Activated CD8-positive, alpha-beta T cell treated with anti-CD3 and anti-CD28 coated beads for 36 hours (primary cell): ENCODE measurements around the gene TRIO. TPM values are rescaled to one million over a fixed set of nuclear protein-coding genes. Genes with fewer than 3 reads are reported as not detected.

ENCODE experiments used
- ATAC-seq: fragments of 200-7000 bp; cut with Tn5 transposase; one replicate; pipeline ENCODE4 v1.10.0; 2021; ENCODE audit warnings: mild to moderate bottlenecking, moderate library complexity
- CTCF ChIA-PET: fragments of 350-600 bp; sonication (Branson Sonifier 250); formaldehyde crosslinking; loops from one replicate; lab custom pipeline; 2021; ENCODE audit warnings: antibody characterized with exemption; lab: Charles Lee
- POLR2A ChIA-PET: fragments of 350-600 bp; sonication (Branson Sonifier 250); formaldehyde crosslinking; loops from one replicate; lab custom pipeline; 2021; ENCODE audit warnings: antibody characterized with exemption; lab: Charles Lee
- DNase-seq: peaks from one replicate; pipeline ENCODE4 v3.0.0-alpha.2; 2020
- H3K27ac Mint-ChIP-seq: one replicate; pipeline ENCODE4 v1.8.0; 2021; ENCODE audit warnings: mild to moderate bottlenecking, mixed read lengths
- H3K27me3 Mint-ChIP-seq: one replicate; pipeline ENCODE4 v1.8.0; 2021; ENCODE audit warnings: mixed read lengths
- H3K36me3 Mint-ChIP-seq: one replicate; pipeline ENCODE4 v1.8.0; 2021; ENCODE audit warnings: low read depth, mixed read lengths
- H3K4me1 Mint-ChIP-seq: one replicate; pipeline ENCODE4 v1.8.0; 2021; ENCODE audit warnings: low read depth, mixed read lengths
- H3K4me3 Mint-ChIP-seq: one replicate; pipeline ENCODE4 v1.8.0; 2021; ENCODE audit warnings: mild to moderate bottlenecking, moderate library complexity, mixed read lengths
- H3K9me3 Mint-ChIP-seq: one replicate; pipeline ENCODE4 v1.8.0; 2021; ENCODE audit warnings: mixed read lengths
- CTCF ChIP-seq: fragments of 200-600 bp; IDR thresholded peaks from one replicate; pipeline ENCODE4 v1.8.0; 2022; ENCODE audit warnings: antibody characterized with exemption, mild to moderate bottlenecking
- intact Hi-C: fragments of 100-400 bp; cut with micrococcal nuclease; formaldehyde crosslinking; loops from one replicate; pipeline ENCODE4 v1.10.0; 2022
- total RNA-seq, 2 experiments: library from RNA; stranded (reverse); gene quantifications; one replicate each; pipeline ENCODE4 v1.2.3, GENCODE V29; 2021

The TRIO gene
- total RNA-seq, 2 experiments from 2014 or later = 11.4 to 11.5 TPM

- Mint-ChIP-seq H3K4me3 (no peak overlapping the region), H3K4me1 (no peaks in the 10 kb centered on the region), H3K36me3 (no peaks in the 10 kb centered on the region), H3K27me3 (peaks cover 2% of the 10 kb centered on the region), H3K27ac (no peak overlapping the region), H3K9me3 (no peaks in the 10 kb centered on the region)
- no peak for DNase-seq
- POLR2A ChIA-PET = no interaction called here
- intact Hi-C loops = no loop called here
- TF ChIP-seq CTCF = no peak
- no peak for ATAC-seq
- CTCF ChIA-PET = no interaction called here
Observed at GRCh38 chr5:14348142-14348541, 205.0 kb downstream of the TRIO start.

GRCh38 chr5:14349029-14349428, 205.9 kb downstream of the TRIO start:
- Mint-ChIP-seq H3K4me1 (no peaks in the 10 kb centered on the region), H3K9me3 (no peaks in the 10 kb centered on the region), H3K4me3 (no peak overlapping the region), H3K27ac (no peak overlapping the region), H3K36me3 (no peaks in the 10 kb centered on the region), H3K27me3 (peaks cover 2% of the 10 kb centered on the region)
- no peak for ATAC-seq
- TF ChIP-seq CTCF = no peak
- DNase-seq = no peak
- intact Hi-C loops = no loop called here
- POLR2A ChIA-PET = no interaction called here
- CTCF ChIA-PET = no interaction called here

- Mint-ChIP-seq H3K27me3 (peaks cover 1% of the 10 kb centered on the region), H3K9me3 (no peaks in the 10 kb centered on the region), H3K4me3 (no peak overlapping the region), H3K4me1 (no peaks in the 10 kb centered on the region), H3K36me3 (no peaks in the 10 kb centered on the region), H3K27ac (no peak overlapping the region)
- intact Hi-C loops = no loop called here
- CTCF ChIA-PET = interaction anchor here (0.8 to 2.7 kb wide), 25 partner anchors 10 to 652 kb away, joined by 3 to 48 read pairs (median 6); no protein-coding TSS in a partner anchor
- DNase-seq (no peak), ATAC-seq (no peak)
- no peak for TF ChIP-seq CTCF
- POLR2A ChIA-PET = no interaction called here
Observed at GRCh38 chr5:14351086-14351661, 208.0 kb downstream of the TRIO start.

GRCh38 chr5:14351845-14352712, 208.9 kb downstream of the TRIO start:
- Mint-ChIP-seq H3K9me3 (no peaks in the 10 kb centered on the region), H3K4me1 (no peaks in the 10 kb centered on the region), H3K4me3 (no peak overlapping the region), H3K27me3 (peaks cover 1% of the 10 kb centered on the region), H3K36me3 (no peaks in the 10 kb centered on the region), H3K27ac (no peak overlapping the region)
- peak; percentile 71 for DNase-seq
- intact Hi-C loops = no loop called here
- ATAC-seq = peak; percentile 99
- peak; percentile 84 for TF ChIP-seq CTCF
- POLR2A ChIA-PET = no interaction called here
- CTCF ChIA-PET = interaction anchor here (0.6 to 2.7 kb wide), 35 partner anchors 9 to 651 kb away, joined by 3 to 48 read pairs (median 4); no protein-coding TSS in a partner anchor
